ENCODE results near the gene RPS23.

The RPS23 gene

DNA sequence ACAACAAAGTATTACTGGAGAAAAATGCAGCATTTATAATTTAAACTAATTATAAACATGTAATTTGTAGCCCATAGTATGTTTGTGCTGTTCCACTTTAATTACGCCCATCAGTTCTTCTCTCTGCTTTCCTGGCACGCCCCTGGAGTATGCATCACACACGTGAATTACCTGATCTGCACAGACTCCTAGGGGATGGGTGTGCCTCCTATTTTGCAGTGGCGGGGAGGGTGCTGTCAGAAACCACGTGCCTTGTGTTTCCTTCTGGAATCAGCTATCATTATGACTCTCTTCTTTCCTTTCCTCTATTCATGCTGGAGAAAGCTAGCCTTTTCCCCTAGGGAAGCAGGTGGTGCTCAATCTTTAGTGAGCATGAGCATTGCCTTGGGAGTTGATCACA, 43.3 kb downstream of the RPS23 start:
- Mint-ChIP-seq H3K27ac (no peak overlapping the region), H3K9me3 (no peaks in the 10 kb centered on the region), H3K4me3 (no peak overlapping the region), H3K4me1 (no peaks in the 10 kb centered on the region), H3K27me3 (no peaks in the 10 kb centered on the region)
- no peak for DNase-seq
- ATAC-seq = no peak

DNA sequence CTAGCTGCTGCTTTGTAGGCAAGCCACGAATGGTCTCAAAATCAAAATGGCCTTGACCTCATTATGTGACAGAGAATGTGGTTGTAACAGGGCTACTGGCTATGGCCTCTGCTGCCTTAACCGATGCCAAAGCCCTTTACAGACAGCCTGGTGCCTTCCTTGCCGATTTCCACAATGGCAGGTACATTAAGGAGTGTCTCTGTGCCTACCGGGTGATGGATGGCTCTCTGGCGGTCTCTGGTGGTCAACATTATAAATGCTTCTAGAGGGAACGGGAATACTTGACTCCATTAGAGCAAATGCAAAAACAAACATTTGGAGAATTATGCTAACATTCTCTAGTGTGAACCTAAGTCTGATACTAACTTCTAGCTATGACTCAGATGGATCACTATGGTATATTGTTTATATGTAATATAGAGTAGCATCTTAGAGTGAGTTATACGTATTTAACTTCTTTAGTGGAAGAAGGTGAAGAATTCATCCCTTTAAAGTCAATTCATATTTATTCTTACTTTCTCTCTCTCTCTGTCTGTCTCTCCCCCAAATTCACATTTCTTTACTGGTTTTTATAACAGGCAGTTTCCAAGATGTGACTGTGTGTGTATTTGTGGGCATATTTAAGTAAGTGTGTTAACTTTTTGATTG, 52.5 kb downstream of the RPS23 start:
- ATAC-seq (peak; percentile 70), DNase-seq (peak; percentile 52 to 56)
- no peak overlapping the region for H3K4me3 Mint-ChIP-seq
- peaks cover 6% of the 10 kb centered on the region for H3K4me1 Mint-ChIP-seq
- peak overlapping the region in 1 of 2 donors; percentile 42 for H3K27ac Mint-ChIP-seq
- H3K9me3 Mint-ChIP-seq = no peaks in the 10 kb centered on the region
- H3K27me3 Mint-ChIP-seq = no peaks in the 10 kb centered on the region

All from stimulated activated naive CD8-positive, alpha-beta T cell treated with anti-CD3 and anti-CD28 coated beads, Interleukin-15, amount 100 ng/mL, for 72 hours (primary cell).